Kidney epithelial cell (primary cell): ENCODE measurements around the gene GNAZ. TPM values are rescaled to one million over a fixed set of nuclear protein-coding genes. Genes with fewer than 3 reads are reported as not detected.

ENCODE experiments used
- DNase-seq: peaks from one replicate; pipeline ENCODE4 v3.0.0-alpha.2; 2010; ENCODE audit warnings: low read depth
- H3K27me3 ChIP-seq: 2 replicates; pipeline ENCODE4 v1.6.0; 2011; ENCODE audit warnings: low read length; ENCODE audit not compliant: control insufficient read depth, insufficient read depth
- H3K36me3 ChIP-seq: 2 replicates; pipeline ENCODE4 v1.5.1; 2011; ENCODE audit warnings: low read length; ENCODE audit not compliant: control insufficient read depth, insufficient read depth
- H3K4me3 ChIP-seq: 2 replicates; pipeline ENCODE4 v1.5.1; 2011; ENCODE audit warnings: low read depth, mild to moderate bottlenecking, control low read depth, low read length
- CTCF ChIP-seq: IDR thresholded peaks from 2 replicates; pipeline ENCODE4 v1.5.1; 2011; ENCODE audit warnings: mild to moderate bottlenecking, moderate library complexity, low read length, control low read depth, inconsistent platforms; ENCODE audit not compliant: insufficient read depth, poor library complexity, severe bottlenecking
- total RNA-seq: library from RNA; depleted of rRNA; stranded (reverse); fragments of >200 nt; gene quantifications from 2 replicates; pipeline ENCODE4 v1.2.3, GENCODE V29; 2015

GNAZ gene
- total RNA-seq, 1 donor from 2014 or later = 9.2 TPM

- TF ChIP-seq CTCF = no peak
- Histone ChIP-seq H3K36me3 (no peaks in the 10 kb centered on the region), H3K27me3 (peaks cover 15% of the 10 kb centered on the region), H3K4me3 (no peak overlapping the region)
- no peak for DNase-seq
Measured at GRCh38 chr22:23073526-23074229, 3.4 kb downstream of the GNAZ start.

- Histone ChIP-seq H3K27me3 (peaks cover 14% of the 10 kb centered on the region), H3K4me3 (no peak overlapping the region), H3K36me3 (no peaks in the 10 kb centered on the region)
- DNase-seq = no peak
- no peak for TF ChIP-seq CTCF
Measured at GRCh38 chr22:23074451-23074850, 4.1 kb downstream of the GNAZ start.

- DNase-seq = no peak
Measured at GRCh38 chr22:23075050-23075449, 4.7 kb downstream of the GNAZ start.

GRCh38 chr22:23075525-23076216 lies 5.4 kb downstream of the GNAZ start:
- H3K36me3 ChIP-seq = no peaks in the 10 kb centered on the region
- no peak for TF ChIP-seq CTCF
- no peak for DNase-seq
- no peak overlapping the region for H3K4me3 ChIP-seq
- H3K27me3 ChIP-seq = peaks cover 11% of the 10 kb centered on the region

More at GRCh38 chr22:23075050-23075449, 4.7 kb downstream of the GNAZ start:
- peaks cover 14% of the 10 kb centered on the region for H3K27me3 ChIP-seq
- no peaks in the 10 kb centered on the region for H3K36me3 ChIP-seq
- H3K4me3 ChIP-seq = no peak overlapping the region
- TF ChIP-seq CTCF = no peak

- no peak overlapping the region for H3K4me3 ChIP-seq
- no peak for TF ChIP-seq CTCF
- no peak for DNase-seq
- H3K27me3 ChIP-seq = peaks cover 2% of the 10 kb centered on the region
- H3K36me3 ChIP-seq = no peaks in the 10 kb centered on the region
Measured at GRCh38 chr22:23076896-23077572, 6.7 kb downstream of the GNAZ start.
